Caco-2 (cell line): ENCODE data around the gene XRCC5. TPM values are rescaled to one million over a fixed set of nuclear protein-coding genes. Genes with fewer than 3 reads are reported as not detected.

Experiments used
- BruUV-seq: library from RNA; stranded (reverse); fragments of 400-500 nt; replicated peaks from 2 replicates; lab custom pipeline; 2021; lab: Mats Ljungman, UMichigan
- CTCF ChIA-PET: fragments of 300-600 bp; sonication (Branson Sonifier 250); formaldehyde crosslinking; loops from one replicate; lab custom pipeline; 2022; ENCODE audit warnings: antibody characterized with exemption; lab: Charles Lee
- POLR2A ChIA-PET: fragments of 300-600 bp; sonication (Branson Sonifier 250); formaldehyde crosslinking; loops from one replicate; lab custom pipeline; 2022; ENCODE audit warnings: antibody characterized with exemption; lab: Charles Lee
- DNase-seq, 2 experiments: peaks; one replicate each; pipeline versions ENCODE4 v3.0.0 to v3.0.0-alpha.2; 2020 to 2022
- H3K27me3 ChIP-seq: replicated peaks from 2 replicates; pipeline ENCODE4 v1.6.0; 2011; ENCODE audit warnings: low read length; ENCODE audit not compliant: control insufficient read depth, insufficient read depth
- H3K36me3 ChIP-seq: 2 replicates; pipeline ENCODE4 v1.5.1; 2011; ENCODE audit warnings: low read length; ENCODE audit not compliant: control insufficient read depth, insufficient read depth
- H3K4me1 ChIP-seq: fragments of 250-450 bp; sonication (Bioruptor Pico); 2 replicates; pipeline ENCODE4 v1.5.1; 2020; ENCODE audit warnings: mild to moderate bottlenecking
- H3K4me3 ChIP-seq: 2 replicates; pipeline ENCODE4 v1.5.1; 2011; ENCODE audit warnings: low read depth, mild to moderate bottlenecking, control low read depth, low read length
- H3K9me3 ChIP-seq: fragments of 250-450 bp; sonication (Bioruptor Pico); 2 replicates; pipeline ENCODE4 v1.5.1; 2020; ENCODE audit warnings: mild to moderate bottlenecking, moderate library complexity
- H3K27ac Mint-ChIP-seq: one replicate; pipeline ENCODE4 v1.8.0; 2022; ENCODE audit warnings: mixed read lengths; ENCODE audit not compliant: unreplicated experiment
- H3K27me3 Mint-ChIP-seq: one replicate; pipeline ENCODE4 v1.8.0; 2022; ENCODE audit warnings: mixed read lengths; ENCODE audit not compliant: insufficient read depth, unreplicated experiment
- H3K36me3 Mint-ChIP-seq: one replicate; pipeline ENCODE4 v1.8.0; 2022; ENCODE audit warnings: mild to moderate bottlenecking, mixed read lengths; ENCODE audit not compliant: insufficient read depth, unreplicated experiment
- H3K4me1 Mint-ChIP-seq: one replicate; pipeline ENCODE4 v1.8.0; 2022; ENCODE audit warnings: low read depth, mixed read lengths; ENCODE audit not compliant: unreplicated experiment
- H3K4me3 Mint-ChIP-seq: one replicate; pipeline ENCODE4 v1.8.0; 2022; ENCODE audit warnings: mild to moderate bottlenecking, moderate library complexity, mixed read lengths; ENCODE audit not compliant: unreplicated experiment
- H3K9me3 Mint-ChIP-seq: one replicate; pipeline ENCODE4 v1.8.0; 2022; ENCODE audit warnings: mixed read lengths; ENCODE audit not compliant: unreplicated experiment
- CTCF ChIP-seq, 2 experiments: fragments of 200-600 bp in 1 of 2; IDR thresholded peaks; 1 replicate in 1 of 2; 2 replicates in 1 of 2; pipeline versions ENCODE4 v1.5.1 to v1.8.0; 2011 to 2022; ENCODE audit warnings: antibody characterized with exemption in 1 of 2, control low read depth in 1 of 2, inconsistent platforms in 1 of 2, low read depth in 1 of 2, low read length in 1 of 2, mild to moderate bottlenecking in 1 of 2, moderate library complexity in 1 of 2; ENCODE audit not compliant: insufficient read depth in 1 of 2, severe bottlenecking in 1 of 2, unreplicated experiment in 1 of 2
- intact Hi-C: fragments of 100-400 bp; cut with micrococcal nuclease; formaldehyde crosslinking; loops from one replicate; pipeline ENCODE4 v1.10.0; 2022; ENCODE audit not compliant: unreplicated experiment
- total RNA-seq: library from RNA; stranded (reverse); gene quantifications from 2 replicates; pipeline ENCODE4 v1.2.3, GENCODE V29; 2022

The XRCC5 gene
- total RNA-seq, 1 experiment from 2014 or later: 319 TPM

GRCh38 chr2:216219861-216220260 is 110.7 kb downstream of the XRCC5 start:
- TF ChIP-seq CTCF (IDR thresholded peaks at IDR 0.05; ENCODE audit: insufficient read depth in 1 of 2, low read depth in 1 of 2, low read length in 1 of 2, severe bottlenecking in 1 of 2, unreplicated experiment in 1 of 2): no peak
- intact Hi-C loops: no loop called here
- CTCF ChIA-PET: no interaction called here
- Histone ChIP-seq H3K36me3 (no peaks in the 10 kb centered on the region), H3K27me3 (no peaks in the 10 kb centered on the region), H3K4me3 (no peak overlapping the region), H3K9me3 (no peaks in the 10 kb centered on the region), H3K4me1 (no peaks in the 10 kb centered on the region)
- Mint-ChIP-seq H3K4me1 (no peaks in the 10 kb centered on the region), H3K36me3 (peaks cover 27% of the 10 kb centered on the region), H3K27ac (no peak overlapping the region), H3K4me3 (no peak overlapping the region), H3K27me3 (no peaks in the 10 kb centered on the region), H3K9me3 (no peaks in the 10 kb centered on the region)
- BruUV-seq: no TSS peak
- POLR2A ChIA-PET: no interaction called here
- no peak for DNase-seq

- Mint-ChIP-seq H3K36me3 (peaks cover 27% of the 10 kb centered on the region), H3K4me3 (no peak overlapping the region), H3K9me3 (no peaks in the 10 kb centered on the region), H3K27me3 (no peaks in the 10 kb centered on the region), H3K27ac (no peak overlapping the region), H3K4me1 (no peaks in the 10 kb centered on the region)
- Histone ChIP-seq H3K4me1 (no peaks in the 10 kb centered on the region), H3K9me3 (no peaks in the 10 kb centered on the region), H3K27me3 (no peaks in the 10 kb centered on the region), H3K4me3 (no peak overlapping the region), H3K36me3 (no peaks in the 10 kb centered on the region)
- no TSS peak for BruUV-seq
- no peak for TF ChIP-seq CTCF (IDR thresholded peaks at IDR 0.05; ENCODE audit: insufficient read depth in 1 of 2, low read depth in 1 of 2, low read length in 1 of 2, severe bottlenecking in 1 of 2, unreplicated experiment in 1 of 2)
- DNase-seq: no peak
- POLR2A ChIA-PET: no interaction called here
- intact Hi-C loops: no loop called here
- CTCF ChIA-PET: no interaction called here
Measured at GRCh38 chr2:216220976-216221375, 111.8 kb downstream of the XRCC5 start.

DNA sequence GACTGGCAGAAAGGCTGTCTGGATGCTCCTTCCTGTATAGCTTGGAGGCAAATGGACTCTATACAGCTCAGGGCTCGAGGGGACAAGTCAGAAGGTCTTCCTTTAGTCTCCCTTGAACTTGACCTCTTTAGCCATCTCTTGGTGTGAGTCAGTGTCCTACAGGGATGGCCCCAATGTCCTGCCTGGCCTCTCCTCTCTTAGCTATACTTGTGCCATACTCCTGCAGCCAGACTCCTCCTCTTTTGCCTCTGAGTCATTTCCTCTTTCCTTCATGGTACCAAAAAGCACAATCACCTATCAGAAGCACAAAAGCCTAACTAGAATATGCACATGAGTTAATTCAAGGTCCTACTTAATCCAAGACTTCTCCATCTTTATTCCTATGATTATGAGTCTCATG is 112.7 kb downstream of the XRCC5 start:
- no peaks in the 10 kb centered on the region for H3K36me3 ChIP-seq
- Mint-ChIP-seq H3K27ac (no peak overlapping the region), H3K4me1 (no peaks in the 10 kb centered on the region), H3K36me3 (peaks cover 21% of the 10 kb centered on the region), H3K4me3 (no peak overlapping the region), H3K27me3 (no peaks in the 10 kb centered on the region), H3K9me3 (no peaks in the 10 kb centered on the region)
- no peak overlapping the region for H3K4me3 ChIP-seq
- ChIA-PET CTCF (no interaction called here), POLR2A (no interaction called here)
- no peaks in the 10 kb centered on the region for H3K4me1 ChIP-seq
- DNase-seq: no peak
- H3K27me3 ChIP-seq: no peaks in the 10 kb centered on the region
- intact Hi-C loops: loop anchor here (2.0 kb wide), 1 partner anchor 183 kb away; no protein-coding TSS in a partner anchor
- no peak for TF ChIP-seq CTCF (IDR thresholded peaks at IDR 0.05; ENCODE audit: insufficient read depth in 1 of 2, low read depth in 1 of 2, low read length in 1 of 2, severe bottlenecking in 1 of 2, unreplicated experiment in 1 of 2)
- no TSS peak for BruUV-seq
- H3K9me3 ChIP-seq: no peaks in the 10 kb centered on the region
